Panc1 (cell line): ENCODE measurements around the gene TK2. TPM values are rescaled to one million over a fixed set of nuclear protein-coding genes. Genes with fewer than 3 reads are reported as not detected.

ENCODE experiments used
- ATAC-seq: fragments of 200-7000 bp; cut with Tn5 transposase; 2 replicates; pipeline ENCODE4 v1.9.1; 2020; ENCODE audit warnings: mild to moderate bottlenecking, moderate library complexity
- BruUV-seq: library from RNA; stranded (reverse); fragments of 400-500 nt; replicated peaks from 2 replicates; lab custom pipeline; 2021; lab: Mats Ljungman, UMichigan
- CTCF ChIA-PET: fragments of 300-600 bp; sonication (Branson Sonifier 250); formaldehyde crosslinking; loops from one replicate; lab custom pipeline; 2022; ENCODE audit warnings: antibody characterized with exemption; lab: Charles Lee
- POLR2A ChIA-PET: fragments of 300-600 bp; sonication (Branson Sonifier 250); formaldehyde crosslinking; loops from one replicate; lab custom pipeline; 2022; ENCODE audit warnings: antibody characterized with exemption; lab: Charles Lee
- DNase-seq: peaks from one replicate; pipeline ENCODE4 v3.0.0-alpha.2; 2010; ENCODE audit warnings: low read depth, low spot score
- H3K27ac ChIP-seq: 2 replicates; pipeline ENCODE4 v1.5.1; 2011; ENCODE audit warnings: mild to moderate bottlenecking, low read length, inconsistent platforms
- H3K27me3 ChIP-seq: fragments of 200-500 bp; sonication (Bioruptor generic); 2 replicates; pipeline ENCODE4 v1.6.0; 2014; ENCODE audit warnings: low read length, inconsistent platforms; ENCODE audit not compliant: control insufficient read depth, insufficient read depth
- H3K36me3 ChIP-seq: fragments of 200-500 bp; sonication (Bioruptor generic); 2 replicates; pipeline ENCODE4 v1.5.1; 2014; ENCODE audit warnings: inconsistent platforms, mild to moderate bottlenecking, low read length, moderate library complexity; ENCODE audit not compliant: control insufficient read depth, insufficient read depth
- H3K4me1 ChIP-seq: 2 replicates; pipeline ENCODE4 v1.5.1; 2011; ENCODE audit warnings: inconsistent platforms, mild to moderate bottlenecking, low read length, moderate library complexity; ENCODE audit not compliant: control insufficient read depth, insufficient read depth
- H3K4me3 ChIP-seq, 2 experiments: 2 replicates each; pipeline ENCODE4 v1.5.1; 2011 to 2012; ENCODE audit warnings: low read depth in 2 of 2, low read length in 2 of 2, mild to moderate bottlenecking in 2 of 2, inconsistent platforms in 1 of 2, moderate library complexity in 1 of 2
- H3K9me3 ChIP-seq: fragments of 200-500 bp; sonication (Bioruptor generic); 2 replicates; pipeline ENCODE4 v1.5.1; 2014; ENCODE audit warnings: low read depth, mild to moderate bottlenecking, inconsistent platforms, low read length, moderate library complexity; ENCODE audit not compliant: control insufficient read depth, insufficient read depth
- CTCF ChIP-seq: fragments of 450-650 bp; IDR thresholded peaks from 2 replicates; pipeline ENCODE4 v1.5.1; 2017; ENCODE audit warnings: mild to moderate bottlenecking
- POLR2AphosphoS5 ChIP-seq: IDR thresholded peaks from 2 replicates; pipeline ENCODE4 v1.6.1; 2012; ENCODE audit warnings: mild to moderate bottlenecking, low read depth, low read length, moderate library complexity
- REST ChIP-seq, 2 experiments: IDR thresholded peaks; 2 replicates each; pipeline ENCODE4 v1.6.1; 2011 to 2012; ENCODE audit warnings: low read depth in 2 of 2, control low read depth in 1 of 2, low read length in 1 of 2, mild to moderate bottlenecking in 1 of 2, moderate library complexity in 1 of 2; ENCODE audit not compliant: insufficient read depth in 1 of 2
- SIN3A ChIP-seq: IDR thresholded peaks from 2 replicates; pipeline ENCODE4 v1.6.1; 2012; ENCODE audit warnings: low read depth, mild to moderate bottlenecking, low read length, moderate library complexity, borderline replicate concordance; ENCODE audit not compliant: insufficient read depth
- TCF7L2 ChIP-seq: IDR thresholded peaks from 2 replicates; pipeline ENCODE4 v1.6.1; 2011; ENCODE audit warnings: mild to moderate bottlenecking, low read depth, low read length, inconsistent platforms
- in situ Hi-C: cut with HindIII; loops from 2 replicates; pipeline ENCODE4 v1.10.0; 2016; ENCODE audit warnings: low sequenced_read_pairs, low pct_unique_long_range_greater_than_20kb
- intact Hi-C: fragments of 100-400 bp; cut with micrococcal nuclease; formaldehyde crosslinking; loops from one replicate; pipeline ENCODE4 v1.10.0; 2022; ENCODE audit not compliant: unreplicated experiment
- total RNA-seq: library from RNA; stranded (reverse); gene quantifications from one replicate; pipeline ENCODE4 v1.2.1, GENCODE V29; 2021; ENCODE audit not compliant: unreplicated experiment

The TK2 gene
- total RNA-seq, 1 experiment from 2014 or later = 17.1 TPM

- in situ Hi-C loops = no loop called here
- intact Hi-C loops = no loop called here
- DNase-seq = no peak
- no peak overlapping the region for H3K27ac ChIP-seq
- H3K9me3 ChIP-seq = no peaks in the 10 kb centered on the region
- H3K4me1 ChIP-seq = no peaks in the 10 kb centered on the region
- ChIA-PET CTCF (no interaction called here), POLR2A (no interaction called here)
- H3K27me3 ChIP-seq = no peaks in the 10 kb centered on the region
- no peak for ATAC-seq
- no peaks in the 10 kb centered on the region for H3K36me3 ChIP-seq
- no peak overlapping the region for H3K4me3 ChIP-seq
- no TSS peak for BruUV-seq
- TF ChIP-seq CTCF (no peak), REST (IDR thresholded peaks at IDR 0.05; ENCODE audit: insufficient read depth in 1 of 2, low read depth in 2 of 2, low read length in 1 of 2) (no peak), TCF7L2 (no peak), SIN3A (no peak), POLR2AphosphoS5 (no peak)
These were observed 30.8 kb upstream of the TK2 start for GRCh38 chr16:66580605-66581209.

- no peak for DNase-seq
- POLR2A ChIA-PET = no interaction called here
- no peak within 1 kb of the TSS for H3K27ac ChIP-seq
- CTCF ChIA-PET = no interaction called here
- H3K4me1 ChIP-seq = no peaks in the 10 kb centered on the region
- H3K27me3 ChIP-seq = no peaks in the 10 kb centered on the region
- in situ Hi-C loops = no loop called here
- H3K4me3 ChIP-seq = no peak within 1 kb of the TSS
- TF ChIP-seq CTCF (no peak), SIN3A (no peak), TCF7L2 (no peak), POLR2AphosphoS5 (no peak), REST (IDR thresholded peaks at IDR 0.05; ENCODE audit: insufficient read depth in 1 of 2, low read depth in 2 of 2, low read length in 1 of 2) (no peak)
- no TSS peak for BruUV-seq
- no peaks in the 10 kb centered on the region for H3K9me3 ChIP-seq
- ATAC-seq = no peak
- no peaks in the 10 kb centered on the region for H3K36me3 ChIP-seq
- intact Hi-C loops = no loop called here
These were observed 29.0 kb upstream of the TK2 start, which contains the start of gene CMTM2 for GRCh38 chr16:66578651-66579531. Gene CMTM2, plus strand, starts transcription at chr16:66579463. Its CDS starts 145 bp downstream, at chr16:66579608.
